Suprapubic skin (tissue), 4 donors: ENCODE results near the gene AKR1C2. TPM values are rescaled to one million over a fixed set of nuclear protein-coding genes. Genes with fewer than 3 reads are reported as not detected.
"Not testable (repeated sequence)": the region's sequence is repeated elsewhere in the genome, so short reads cannot be mapped to it uniquely, and the experiment has no call there.

Experiments
- DNase-seq, 2 donors: peaks; one replicate each; pipeline ENCODE4 v3.0.0-alpha.2; 2019; ENCODE audit warnings: low spot score in 2 of 2
- H3K27ac ChIP-seq: fragments of 200-600 bp; sonication (generic); one replicate; pipeline ENCODE4 v1.5.1; 2019
- H3K27me3 ChIP-seq: fragments of 200-600 bp; sonication (generic); one replicate; pipeline ENCODE4 v1.5.1; 2019
- H3K36me3 ChIP-seq: fragments of 200-600 bp; sonication (generic); one replicate; pipeline ENCODE4 v1.5.1; 2019
- H3K4me1 ChIP-seq: fragments of 200-600 bp; sonication (generic); one replicate; pipeline ENCODE4 v1.5.1; 2019
- H3K4me3 ChIP-seq: fragments of 200-600 bp; sonication (generic); one replicate; pipeline ENCODE4 v1.5.1; 2019; ENCODE audit warnings: mild to moderate bottlenecking
- H3K9me3 ChIP-seq: fragments of 200-600 bp; sonication (generic); one replicate; pipeline ENCODE4 v1.5.1; 2019
- EP300 ChIP-seq: sonication (generic); formaldehyde crosslinking; IDR thresholded peaks from one replicate; pipeline ENCODE4 v1.6.1; 2017; ENCODE audit warnings: antibody characterized with exemption
- POLR2A ChIP-seq, 2 donors: fragments of 450-650 bp; IDR thresholded peaks; one replicate each; pipeline ENCODE4 v1.6.1; 2017; ENCODE audit warnings: antibody characterized with exemption in 2 of 2, mild to moderate bottlenecking in 2 of 2, moderate library complexity in 2 of 2
- POLR2AphosphoS5 ChIP-seq, 3 donors: sonication (generic); formaldehyde crosslinking; IDR thresholded peaks; one replicate each; pipeline ENCODE4 v1.6.1; 2017; ENCODE audit warnings: antibody characterized with exemption in 3 of 3
- WGBS: methylation state at CpG from one replicate; pipeline ENCODE4 v1.1.5; 2018; 5-methylcytosine and 5-hydroxymethylcytosine counted together
- total RNA-seq, 4 donors: library from RNA; depleted of rRNA; stranded (reverse); fragments of >200 nt; gene quantifications; one replicate each; pipeline ENCODE4 v1.1.0, GENCODE V29; 2016
- TF ChIP-seq, protein P1 (sequence below), 2 donors: fragments of 200-600 bp in 1 of 2; fragments of 450-650 bp in 1 of 2; sonication (generic) in 1 of 2; IDR thresholded peaks; one replicate each; pipeline ENCODE4 v1.5.1; 2016 to 2019; ENCODE audit warnings: antibody characterized with exemption in 2 of 2, mild to moderate bottlenecking in 1 of 2, moderate library complexity in 1 of 2

Gene AKR1C2
- total RNA-seq, 4 donors from 2014 or later, result 7.2 to 29.7 (median 23.4) TPM

DNA sequence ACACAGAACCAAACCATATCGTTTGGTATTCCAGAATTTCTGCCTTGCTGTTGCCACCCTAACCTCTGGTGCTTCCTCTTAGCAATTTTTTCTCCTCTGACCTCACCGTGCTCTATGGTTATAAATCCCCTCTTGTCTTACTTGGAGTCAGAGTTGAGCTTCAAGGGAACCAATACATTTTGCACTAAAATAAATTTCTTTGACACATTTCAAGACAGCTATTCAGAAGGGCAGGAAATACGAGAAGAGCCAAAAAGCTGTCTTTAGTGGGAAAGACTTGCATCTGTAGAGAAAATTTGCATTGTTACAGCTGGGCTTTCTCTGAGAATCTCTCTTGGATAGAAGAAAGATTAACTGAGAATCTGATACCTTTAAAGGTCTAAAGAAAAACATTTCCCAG lies 14.5 kb upstream of the AKR1C2 start:
- Histone ChIP-seq H3K4me1 (peaks cover 26% of the 10 kb centered on the region), H3K9me3 (no peaks in the 10 kb centered on the region), H3K27me3 (no peaks in the 10 kb centered on the region), H3K4me3 (no peak overlapping the region), H3K36me3 (no peaks in the 10 kb centered on the region), H3K27ac (no peak overlapping the region)
- TF ChIP-seq POLR2AphosphoS5 (IDR thresholded peaks at IDR 0.05) (no peak), POLR2A (IDR thresholded peaks at IDR 0.05) (no peak), EP300 (no peak)
- TF ChIP-seq, protein P1, sequence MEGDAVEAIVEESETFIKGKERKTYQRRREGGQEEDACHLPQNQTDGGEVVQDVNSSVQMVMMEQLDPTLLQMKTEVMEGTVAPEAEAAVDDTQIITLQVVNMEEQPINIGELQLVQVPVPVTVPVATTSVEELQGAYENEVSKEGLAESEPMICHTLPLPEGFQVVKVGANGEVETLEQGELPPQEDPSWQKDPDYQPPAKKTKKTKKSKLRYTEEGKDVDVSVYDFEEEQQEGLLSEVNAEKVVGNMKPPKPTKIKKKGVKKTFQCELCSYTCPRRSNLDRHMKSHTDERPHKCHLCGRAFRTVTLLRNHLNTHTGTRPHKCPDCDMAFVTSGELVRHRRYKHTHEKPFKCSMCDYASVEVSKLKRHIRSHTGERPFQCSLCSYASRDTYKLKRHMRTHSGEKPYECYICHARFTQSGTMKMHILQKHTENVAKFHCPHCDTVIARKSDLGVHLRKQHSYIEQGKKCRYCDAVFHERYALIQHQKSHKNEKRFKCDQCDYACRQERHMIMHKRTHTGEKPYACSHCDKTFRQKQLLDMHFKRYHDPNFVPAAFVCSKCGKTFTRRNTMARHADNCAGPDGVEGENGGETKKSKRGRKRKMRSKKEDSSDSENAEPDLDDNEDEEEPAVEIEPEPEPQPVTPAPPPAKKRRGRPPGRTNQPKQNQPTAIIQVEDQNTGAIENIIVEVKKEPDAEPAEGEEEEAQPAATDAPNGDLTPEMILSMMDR (IDR thresholded peaks at IDR 0.05), result no peak
- no peak for DNase-seq
- WGBS, result 55% methylated on average over 3 of the region's 3 CpGs

DNA sequence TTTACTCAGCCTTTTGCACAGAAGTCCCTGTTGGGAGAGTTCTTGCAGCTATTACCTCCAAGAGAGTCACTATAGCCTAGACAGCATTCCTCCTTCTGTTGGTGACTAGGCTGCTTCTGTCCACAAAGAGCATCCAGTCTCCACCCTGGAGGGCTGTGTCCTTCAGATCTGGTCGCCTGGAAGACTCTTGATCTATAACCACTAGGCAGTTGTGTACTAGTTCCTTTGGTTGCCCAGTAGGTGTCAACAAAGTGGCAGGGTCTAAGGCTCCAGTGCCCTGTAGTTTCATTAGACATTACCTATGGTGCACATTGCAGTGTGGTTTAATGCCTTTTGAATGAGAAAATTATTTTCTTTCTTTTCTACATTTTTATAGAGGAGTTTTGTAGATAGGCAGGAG lies 11.3 kb upstream of the AKR1C2 start:
- no peaks in the 10 kb centered on the region for H3K9me3 ChIP-seq
- H3K27ac ChIP-seq, result no peak overlapping the region
- no peak for TF ChIP-seq POLR2AphosphoS5 (IDR thresholded peaks at IDR 0.05)
- TF ChIP-seq EP300, result no peak
- TF ChIP-seq, protein P1 (IDR thresholded peaks at IDR 0.05), result no peak
- TF ChIP-seq POLR2A (IDR thresholded peaks at IDR 0.05), result no peak
- H3K36me3 ChIP-seq, result no peaks in the 10 kb centered on the region
- H3K4me3 ChIP-seq, result no peak overlapping the region
- H3K27me3 ChIP-seq, result no peaks in the 10 kb centered on the region
- 73% methylated on average over 1 of the region's 1 CpG for WGBS
- no peak for DNase-seq
- peaks cover 16% of the 10 kb centered on the region for H3K4me1 ChIP-seq

DNA sequence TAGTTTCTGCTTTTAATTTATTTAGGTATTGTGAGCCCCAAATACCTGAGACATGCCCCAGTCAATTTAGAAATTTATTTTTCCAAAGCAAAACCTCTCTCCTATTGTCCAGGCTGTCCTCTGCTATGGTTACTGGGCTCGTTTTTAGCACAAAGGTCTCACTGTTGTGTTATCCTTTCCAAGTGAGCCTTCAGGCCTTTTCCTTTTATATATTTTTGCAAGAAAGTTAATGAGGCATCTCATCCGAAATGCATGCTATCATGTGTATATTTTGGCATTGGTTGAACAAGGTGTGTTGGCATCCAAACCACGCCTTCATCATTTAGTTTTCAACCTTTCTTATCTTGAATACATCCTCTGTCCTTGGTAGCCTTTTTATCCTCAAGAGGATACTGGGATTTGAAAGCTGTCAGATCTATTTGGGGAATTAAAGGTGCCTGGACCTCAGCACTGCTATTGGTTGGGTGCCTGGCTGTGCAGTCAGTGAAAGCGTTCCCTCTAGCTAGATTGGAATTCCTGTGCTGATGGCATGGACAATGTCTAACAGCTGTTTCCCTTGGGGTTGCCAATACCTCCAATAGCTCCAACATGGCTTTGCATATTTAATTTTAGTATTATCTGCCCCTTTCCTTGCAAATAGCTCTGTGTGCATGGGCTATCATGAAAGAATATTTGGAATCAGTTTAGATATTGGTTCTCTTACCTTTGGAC lies 10.7 kb upstream of the AKR1C2 start:
- H3K27me3 ChIP-seq, H3K4me3 ChIP-seq, DNase-seq, H3K9me3 ChIP-seq, H3K27ac ChIP-seq, H3K36me3 ChIP-seq: not testable (repeated sequence)
- peaks cover 13% of the 10 kb centered on the region for H3K4me1 ChIP-seq
- WGBS, result 59% methylated on average over 4 of the region's 4 CpGs

DNA sequence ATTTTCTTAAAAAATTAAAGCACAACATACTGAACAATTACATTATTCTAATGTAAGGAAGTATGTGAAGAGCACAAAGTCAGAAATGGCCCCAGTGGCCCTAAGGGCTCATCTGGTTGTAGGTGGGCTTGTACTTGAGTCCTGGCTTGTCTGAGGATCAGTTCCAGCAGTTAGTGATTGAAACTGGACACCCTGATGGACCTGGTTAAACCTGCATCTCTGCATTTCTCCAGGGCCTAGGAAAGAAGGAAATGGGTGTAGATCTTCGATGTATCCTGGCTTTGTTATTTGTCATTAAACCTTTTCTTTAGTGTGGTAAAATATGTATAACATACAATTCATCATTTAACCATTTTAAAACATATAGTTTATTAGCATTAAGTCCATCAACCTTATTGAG lies 9.7 kb upstream of the AKR1C2 start:
- H3K9me3 ChIP-seq, result no peaks in the 10 kb centered on the region
- TF ChIP-seq, protein P1 (IDR thresholded peaks at IDR 0.05), result no peak
- TF ChIP-seq POLR2A (IDR thresholded peaks at IDR 0.05) (no peak), POLR2AphosphoS5 (IDR thresholded peaks at IDR 0.05) (no peak), EP300 (no peak)
- 67% methylated on average over 1 of the region's 1 CpG for WGBS
- H3K27ac ChIP-seq, result no peak overlapping the region
- H3K36me3 ChIP-seq, result no peaks in the 10 kb centered on the region
- H3K4me3 ChIP-seq, result no peak overlapping the region
- no peak for DNase-seq
- H3K27me3 ChIP-seq, result no peaks in the 10 kb centered on the region
- peaks cover 10% of the 10 kb centered on the region for H3K4me1 ChIP-seq

DNA sequence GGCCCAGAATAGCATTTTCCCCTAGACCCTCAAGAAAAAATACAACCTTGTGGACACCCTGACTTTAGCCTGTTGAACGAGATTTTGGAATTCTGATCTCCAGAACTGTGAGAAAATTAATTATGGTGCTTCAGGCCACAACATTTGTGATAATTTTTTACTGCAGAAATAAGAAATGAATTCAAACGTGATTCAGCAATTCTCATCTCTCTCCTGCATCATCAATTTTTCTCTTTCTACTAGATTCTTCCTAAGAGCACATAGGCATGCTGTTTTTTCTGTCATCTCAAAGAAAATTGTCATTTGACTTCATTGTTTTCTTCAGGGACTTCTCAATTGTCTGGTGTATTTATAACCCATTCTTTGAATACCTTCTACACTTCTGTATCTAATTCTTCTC lies 8.9 kb upstream of the AKR1C2 start:
- TF ChIP-seq, protein P1 (IDR thresholded peaks at IDR 0.05), result no peak
- TF ChIP-seq EP300 (no peak), POLR2AphosphoS5 (IDR thresholded peaks at IDR 0.05) (no peak), POLR2A (IDR thresholded peaks at IDR 0.05) (no peak)
- DNase-seq, result no peak
- Histone ChIP-seq H3K9me3 (no peaks in the 10 kb centered on the region), H3K36me3 (no peaks in the 10 kb centered on the region), H3K4me3 (no peak overlapping the region), H3K27ac (no peak overlapping the region), H3K4me1 (peaks cover 5% of the 10 kb centered on the region), H3K27me3 (no peaks in the 10 kb centered on the region)
- 74% methylated on average over 2 of the region's 2 CpGs for WGBS

DNA sequence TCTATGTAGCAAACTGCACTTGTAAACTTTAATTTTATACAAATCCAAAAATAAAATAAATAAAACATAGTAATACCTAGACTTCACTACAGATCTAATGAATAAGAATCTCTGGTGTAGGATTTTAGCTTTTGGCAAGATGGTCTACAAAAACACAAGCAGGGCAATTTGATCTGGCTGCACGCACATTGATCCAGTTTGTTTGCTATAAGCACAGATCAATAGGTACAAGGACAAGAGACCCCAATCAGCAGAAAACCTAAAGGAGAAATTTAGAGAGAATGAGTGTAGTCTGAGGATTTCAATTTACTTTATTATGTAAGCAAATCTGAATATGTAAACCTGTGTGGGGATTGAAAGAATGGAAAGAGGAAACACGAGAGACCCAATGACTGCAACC lies 7.7 kb upstream of the AKR1C2 start:
- H3K36me3 ChIP-seq, H3K4me1 ChIP-seq, H3K9me3 ChIP-seq, H3K4me3 ChIP-seq, H3K27ac ChIP-seq, H3K27me3 ChIP-seq, DNase-seq: not testable (repeated sequence)
- 94% methylated on average over 2 of the region's 2 CpGs for WGBS

DNA sequence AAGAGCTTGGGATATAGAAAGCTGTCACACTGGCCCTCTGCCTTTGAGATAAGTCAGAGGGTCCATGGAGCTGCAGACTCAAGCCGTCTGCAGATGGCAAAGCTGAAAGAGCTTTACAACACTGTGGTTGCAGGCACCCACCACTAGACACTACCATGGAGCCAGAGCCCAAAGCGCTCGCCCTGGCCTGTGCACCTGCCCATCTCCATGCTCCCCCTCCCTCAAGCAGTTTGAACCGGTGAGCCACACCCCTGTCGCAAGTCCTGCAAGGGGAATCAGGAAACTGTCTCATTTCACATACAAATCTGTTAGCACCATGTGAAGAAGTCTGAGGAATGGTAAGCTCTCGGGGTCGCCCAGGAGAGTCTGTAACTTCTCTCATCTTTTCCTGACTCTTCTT lies 6.4 kb upstream of the AKR1C2 start:
- not testable (repeated sequence) for H3K27ac ChIP-seq, H3K4me3 ChIP-seq, H3K4me1 ChIP-seq, DNase-seq, H3K9me3 ChIP-seq, H3K36me3 ChIP-seq, H3K27me3 ChIP-seq
- WGBS, result 90% methylated on average over 2 of the region's 7 CpGs

DNA sequence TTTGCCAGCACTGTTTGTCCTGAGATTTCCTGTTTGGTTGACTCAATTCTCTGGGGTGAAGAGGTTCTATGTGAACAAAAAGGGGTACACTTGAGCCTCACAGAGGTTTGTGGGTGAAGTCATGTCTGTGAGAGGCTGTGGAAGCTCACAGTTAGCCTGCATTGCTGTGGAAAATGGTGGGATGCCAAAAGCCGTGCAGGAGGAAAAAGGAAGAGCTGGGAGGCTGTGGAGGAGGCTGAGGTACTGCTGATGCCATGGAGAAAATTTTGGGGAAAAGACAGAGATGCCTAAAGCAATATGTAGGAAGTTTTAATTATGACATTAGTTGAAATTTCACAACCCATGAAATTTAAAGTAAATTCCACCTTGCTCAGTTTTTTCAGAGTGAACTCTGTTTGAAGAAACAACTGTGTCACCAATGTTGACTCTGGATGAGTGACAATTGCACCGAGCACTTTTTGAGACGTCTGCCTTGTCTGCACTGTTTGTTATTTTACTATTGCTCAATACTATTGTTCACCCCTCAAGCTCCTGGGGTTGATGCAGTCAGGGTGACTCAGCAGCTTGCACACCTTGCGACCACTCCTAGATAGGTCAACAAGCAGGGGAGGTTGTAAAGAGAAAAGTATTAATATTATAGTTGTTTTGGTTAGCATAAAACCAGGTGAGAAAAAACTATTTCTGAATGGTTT lies 5.3 kb upstream of the AKR1C2 start:
- H3K4me3 ChIP-seq, H3K4me1 ChIP-seq, DNase-seq, H3K27ac ChIP-seq, H3K36me3 ChIP-seq, H3K27me3 ChIP-seq, H3K9me3 ChIP-seq: not testable (repeated sequence)
- WGBS, result 42% methylated on average over 4 of the region's 4 CpGs

DNA sequence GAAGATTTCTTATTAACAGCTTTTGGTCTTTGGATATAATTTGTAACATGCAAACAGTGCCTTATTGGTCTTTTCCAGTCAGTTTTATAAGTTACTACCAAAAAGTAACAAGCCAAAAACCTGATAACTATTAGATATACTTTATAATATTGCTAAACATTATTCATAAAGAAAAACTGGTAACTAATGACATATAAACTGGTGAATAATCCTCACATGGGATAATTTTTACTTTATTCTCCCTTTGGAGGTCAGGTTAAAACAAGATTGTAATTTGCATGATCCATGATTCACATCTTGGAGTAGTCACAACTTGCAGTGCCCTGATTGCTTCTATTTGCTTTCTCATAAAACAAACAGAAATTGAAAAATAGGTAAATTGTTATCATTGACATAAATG lies 844 bp upstream of the AKR1C2 start:
- H3K27ac ChIP-seq, DNase-seq, H3K36me3 ChIP-seq, H3K4me3 ChIP-seq, H3K27me3 ChIP-seq, H3K9me3 ChIP-seq: not testable (repeated sequence)
- H3K4me1 ChIP-seq, result peaks cover 14% of the 10 kb centered on the region
